Erythroblast (primary cell): ENCODE results near the gene POLR3GL.

Source experiments
- GATA1 ChIP-seq: IDR thresholded peaks from 2 replicates; pipeline ENCODE4 v1.6.1; 2011; ENCODE audit warnings: low read depth, mild to moderate bottlenecking, control low read depth, low read length, moderate library complexity
- POLR2A ChIP-seq: IDR thresholded peaks from 2 replicates; pipeline ENCODE4 v1.6.1; 2011; ENCODE audit warnings: mild to moderate bottlenecking, low read length

GRCh38 chr1:145946477-145946986, 18.0 kb upstream of the POLR3GL start:
- no peak for TF ChIP-seq POLR2A
- TF ChIP-seq GATA1, result no peak
